Astrocyte of the spinal cord (primary cell): ENCODE results near the gene CRIP2.

Source experiments
- DNase-seq: peaks from one replicate; pipeline ENCODE4 v3.0.0; 2011; ENCODE audit warnings: low read depth, low spot score
- H3K4me3 ChIP-seq: 2 replicates; pipeline ENCODE4 v1.5.1; 2011; ENCODE audit warnings: low read depth, mild to moderate bottlenecking, low read length, moderate library complexity
- in situ Hi-C: cut with HindIII; loops from 2 replicates; pipeline ENCODE4 v1.10.0; 2017; ENCODE audit warnings: low sequenced_read_pairs
- TF ChIP-seq, protein P1 (sequence below): IDR thresholded peaks from 2 replicates; pipeline ENCODE4 v1.5.1; 2012; ENCODE audit warnings: low read depth, mild to moderate bottlenecking, low read length, inconsistent platforms

CRIP2 gene

DNA sequence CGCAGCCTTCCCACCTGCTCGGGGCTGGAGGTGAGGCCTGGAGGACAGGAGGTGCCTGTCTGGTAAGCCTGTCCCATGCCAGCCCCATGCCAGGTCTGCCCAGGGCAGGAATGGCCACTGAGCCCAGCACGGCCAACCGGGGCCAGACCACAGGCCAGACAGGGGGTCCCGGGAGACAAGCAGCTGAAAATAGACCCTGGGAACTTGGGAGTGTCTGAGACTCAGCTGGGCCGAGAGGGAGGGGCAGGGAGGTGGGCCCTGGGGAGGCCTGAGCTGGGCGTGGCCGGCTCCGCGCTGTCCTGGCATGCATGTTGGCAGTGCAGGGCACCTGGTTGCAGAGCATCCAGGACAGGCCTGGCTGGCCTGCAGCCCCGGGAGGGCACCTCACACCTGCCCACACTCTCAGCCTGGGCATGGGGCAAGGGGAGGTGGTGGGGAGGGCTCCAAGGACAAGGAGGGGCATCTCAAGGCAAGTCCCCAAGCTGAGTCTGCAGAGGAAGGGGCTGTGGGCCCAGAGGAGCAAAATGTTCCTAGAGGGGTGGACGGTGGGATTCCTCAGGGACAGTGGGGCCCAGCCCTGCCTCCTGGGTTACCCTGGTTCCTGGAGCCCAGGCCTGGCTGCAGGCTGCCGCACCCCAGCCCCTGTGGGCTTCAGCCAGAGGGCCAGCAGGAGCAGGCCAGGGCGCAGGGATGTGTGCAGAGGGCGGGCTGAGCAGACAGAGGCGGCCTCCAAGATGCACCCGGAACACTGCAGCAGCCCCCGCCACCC, 8.9 kb downstream of the CRIP2 start:
- TF ChIP-seq, protein P1, sequence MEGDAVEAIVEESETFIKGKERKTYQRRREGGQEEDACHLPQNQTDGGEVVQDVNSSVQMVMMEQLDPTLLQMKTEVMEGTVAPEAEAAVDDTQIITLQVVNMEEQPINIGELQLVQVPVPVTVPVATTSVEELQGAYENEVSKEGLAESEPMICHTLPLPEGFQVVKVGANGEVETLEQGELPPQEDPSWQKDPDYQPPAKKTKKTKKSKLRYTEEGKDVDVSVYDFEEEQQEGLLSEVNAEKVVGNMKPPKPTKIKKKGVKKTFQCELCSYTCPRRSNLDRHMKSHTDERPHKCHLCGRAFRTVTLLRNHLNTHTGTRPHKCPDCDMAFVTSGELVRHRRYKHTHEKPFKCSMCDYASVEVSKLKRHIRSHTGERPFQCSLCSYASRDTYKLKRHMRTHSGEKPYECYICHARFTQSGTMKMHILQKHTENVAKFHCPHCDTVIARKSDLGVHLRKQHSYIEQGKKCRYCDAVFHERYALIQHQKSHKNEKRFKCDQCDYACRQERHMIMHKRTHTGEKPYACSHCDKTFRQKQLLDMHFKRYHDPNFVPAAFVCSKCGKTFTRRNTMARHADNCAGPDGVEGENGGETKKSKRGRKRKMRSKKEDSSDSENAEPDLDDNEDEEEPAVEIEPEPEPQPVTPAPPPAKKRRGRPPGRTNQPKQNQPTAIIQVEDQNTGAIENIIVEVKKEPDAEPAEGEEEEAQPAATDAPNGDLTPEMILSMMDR: no peak
- no peak overlapping the region for H3K4me3 ChIP-seq
- in situ Hi-C loops: no loop called here
- DNase-seq: no peak

DNA sequence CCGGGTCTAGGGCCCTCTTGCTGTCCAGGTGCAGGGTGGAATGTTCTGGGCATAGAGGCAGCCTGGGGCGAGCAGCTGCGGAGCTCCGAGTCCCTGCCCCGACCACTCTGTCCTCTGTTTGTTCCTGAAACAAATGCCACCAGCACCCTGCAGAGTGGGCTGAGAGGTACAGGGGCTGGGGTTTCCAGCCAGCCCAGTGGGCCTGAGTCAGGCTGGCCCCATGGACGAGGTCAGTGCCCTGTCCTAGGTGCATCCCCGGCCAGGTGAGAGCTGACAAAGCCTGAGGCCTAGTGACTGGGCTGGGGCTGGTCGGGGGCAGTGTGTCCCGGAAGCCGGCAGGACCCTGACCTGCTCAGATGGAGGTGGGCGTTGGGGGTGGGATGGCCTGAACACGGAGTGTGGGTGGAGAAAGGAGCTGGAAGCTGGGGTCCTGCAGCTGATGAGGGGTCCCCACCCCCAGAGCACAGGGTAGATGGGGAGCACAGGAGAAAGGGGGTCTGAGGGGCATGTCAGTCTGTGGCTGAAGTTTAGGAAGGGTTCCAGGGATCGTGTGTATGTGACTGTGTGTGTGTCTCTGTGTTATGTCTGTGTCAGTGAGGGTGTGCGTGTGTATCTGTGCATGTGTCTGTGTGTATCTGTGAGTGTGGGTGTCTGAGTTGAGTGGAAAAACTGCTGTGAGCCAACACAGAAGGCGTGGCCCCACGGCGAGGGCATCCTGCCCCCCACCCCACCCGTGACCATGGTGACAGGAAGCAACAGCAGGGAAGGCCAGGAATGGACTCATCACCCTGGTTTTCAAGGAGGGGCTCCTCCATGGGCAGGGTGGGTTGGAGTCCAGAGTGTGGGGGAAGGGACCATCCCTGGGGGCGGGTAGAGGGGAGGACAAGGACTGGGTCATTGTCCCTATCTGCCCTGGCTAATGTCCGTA, 9.7 kb downstream of the CRIP2 start:
- in situ Hi-C loops: no loop called here
- TF ChIP-seq, protein P1: no peak
- no peak for DNase-seq
- H3K4me3 ChIP-seq: no peak overlapping the region

DNA sequence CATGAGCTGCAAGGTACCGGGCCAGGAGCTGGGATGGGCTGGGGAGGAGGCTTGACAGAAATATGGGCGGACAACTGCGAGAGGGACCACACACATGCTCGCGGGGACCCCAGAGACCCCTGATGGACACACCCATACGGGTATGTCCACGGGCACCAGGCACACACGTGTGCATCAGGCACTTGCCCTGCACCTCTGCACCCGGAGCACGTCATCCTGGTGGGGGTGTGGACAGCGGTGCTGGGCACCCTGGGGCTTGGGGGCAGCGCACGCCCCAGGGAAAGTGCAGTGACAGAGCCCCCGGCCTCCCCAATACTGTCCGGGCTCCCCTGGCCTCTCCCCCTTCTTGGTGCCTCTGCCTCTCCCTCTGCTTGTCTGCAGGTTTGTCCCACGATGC, 10.4 kb downstream of the CRIP2 start:
- TF ChIP-seq, protein P1: no peak
- in situ Hi-C loops: no loop called here
- H3K4me3 ChIP-seq: no peak overlapping the region
- DNase-seq: no peak

DNA sequence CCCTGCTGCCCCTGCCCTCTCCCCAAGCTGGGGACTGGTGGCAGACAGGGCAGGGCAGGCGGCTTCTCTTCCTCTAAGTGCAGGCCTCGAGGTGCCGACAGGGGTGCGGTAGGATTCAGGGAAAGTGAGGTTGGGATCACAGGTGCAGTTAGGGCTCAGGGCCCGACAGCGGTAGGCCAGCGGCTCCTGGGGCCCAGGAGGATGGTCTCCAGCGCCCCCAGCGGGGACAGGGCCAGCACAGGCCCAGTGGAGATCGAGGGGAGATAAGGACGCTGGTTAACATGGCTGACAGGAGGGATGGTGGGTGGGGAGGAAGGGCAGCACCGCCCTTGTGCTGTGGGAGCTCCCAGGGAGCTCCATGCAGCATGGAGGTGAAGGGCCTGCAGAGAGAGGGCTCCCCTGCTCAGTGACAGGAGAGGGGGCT, 11.1 kb downstream of the CRIP2 start:
- DNase-seq: no peak
- in situ Hi-C loops: no loop called here
- TF ChIP-seq, protein P1: peak; percentile 50
- no peak overlapping the region for H3K4me3 ChIP-seq

DNA sequence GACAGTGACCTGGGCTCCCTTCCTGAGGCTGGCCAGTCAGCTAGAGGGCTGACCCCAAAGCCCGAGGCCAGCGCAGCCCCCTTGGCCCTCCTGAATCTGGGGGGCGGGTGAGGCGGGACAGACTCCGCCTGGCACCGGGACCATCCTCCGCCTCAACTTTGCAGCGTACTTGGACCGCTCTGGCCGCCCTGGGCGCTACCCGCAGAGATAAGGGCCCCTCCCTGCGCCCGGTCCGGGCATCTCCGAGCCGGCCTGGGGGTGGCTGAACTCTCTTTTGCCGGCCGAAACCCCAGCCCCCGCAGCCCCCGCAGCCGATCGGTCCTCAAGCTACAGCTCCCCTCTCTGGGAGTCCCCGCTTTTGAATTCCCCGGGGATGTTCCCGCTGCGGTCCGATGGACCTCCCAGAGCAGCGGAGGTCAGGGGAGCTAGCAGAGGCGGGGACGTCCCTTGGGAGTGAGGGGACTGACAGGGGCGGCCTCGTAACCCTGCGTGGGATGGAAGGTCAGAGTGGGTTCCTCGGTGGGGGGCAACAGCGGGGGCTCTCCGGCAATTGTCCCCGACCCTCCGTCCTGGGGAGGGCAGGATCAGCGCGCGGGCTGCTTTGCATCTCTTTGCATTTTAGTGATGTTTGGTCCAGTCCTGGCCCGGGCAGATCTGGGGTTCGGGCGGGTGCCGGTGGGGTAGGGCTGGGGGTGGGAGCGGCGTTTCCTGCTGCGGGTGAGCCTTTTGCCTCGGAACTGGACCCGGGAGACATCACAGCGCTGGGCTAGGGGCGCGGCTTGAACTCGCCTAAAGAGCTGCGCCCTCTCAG, 11.7 kb downstream of the CRIP2 start, which contains the start of gene CRIP1:
TSS of gene CRIP1 (plus strand) at position 724 of the 811 bp plus-strand sequence. CDS start 374 bp downstream, outside the sequence.
- TF ChIP-seq, protein P1: no peak
- no peak for DNase-seq
- in situ Hi-C loops: no loop called here
- no peak within 1 kb of the TSS for H3K4me3 ChIP-seq

DNA sequence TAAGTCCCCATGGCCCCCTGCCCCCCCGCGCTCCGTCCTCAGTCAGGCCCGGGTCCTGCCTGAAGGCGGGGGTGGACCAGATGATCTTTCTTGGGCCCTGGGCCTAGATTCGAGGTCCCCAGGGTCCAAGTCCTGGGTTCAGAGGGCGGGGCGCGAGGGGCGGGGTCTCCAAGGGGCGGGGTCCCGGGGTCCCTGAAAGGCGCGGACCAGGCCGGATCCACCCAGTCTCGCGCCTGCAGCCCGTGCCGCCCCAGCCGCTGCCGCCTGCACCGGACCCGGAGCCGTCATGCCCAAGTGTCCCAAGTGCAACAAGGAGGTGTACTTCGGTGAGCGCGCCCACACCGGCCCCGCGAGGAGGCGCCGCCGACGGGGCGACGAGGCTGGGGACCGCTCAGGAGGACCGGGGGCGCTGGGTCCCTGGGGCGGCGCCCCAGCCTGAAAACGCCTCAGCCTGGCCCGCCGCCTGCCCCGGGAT, 12.4 kb downstream of the CRIP2 start:
- in situ Hi-C loops: no loop called here
- TF ChIP-seq, protein P1: no peak
- no peak overlapping the region for H3K4me3 ChIP-seq
- DNase-seq: no peak
